IMR-90 (cell line): ENCODE data around the gene CFAP157. TPM values are rescaled to one million over a fixed set of nuclear protein-coding genes. Genes with fewer than 3 reads are reported as not detected.

Experiments used
- ATAC-seq: fragments of 200-7000 bp; cut with Tn5 transposase; 2 replicates; pipeline ENCODE4 v1.9.1; 2020; ENCODE audit warnings: low read depth, mild to moderate bottlenecking, moderate library complexity
- BruUV-seq: library from RNA; stranded (reverse); fragments of 400-500 nt; replicated peaks from 2 replicates; lab custom pipeline; 2021; lab: Mats Ljungman, UMichigan
- CTCF ChIA-PET: fragments of 300-600 bp; formaldehyde crosslinking; extraction: SDS; loops from one replicate; lab custom pipeline; 2021; ENCODE audit warnings: antibody characterized with exemption; lab: Yijun Ruan, JAX
- POLR2A ChIA-PET: fragments of 300-600 bp; sonication (Branson Sonifier 250); formaldehyde crosslinking; loops from one replicate; lab custom pipeline; 2022; ENCODE audit warnings: antibody characterized with exemption; ENCODE audit not compliant: unreplicated experiment; lab: Charles Lee
- DNase-seq: peaks from one replicate; pipeline ENCODE4 v3.0.0; 2013
- H2AFZ ChIP-seq: replicated peaks from 2 replicates; pipeline ENCODE3; 2013; ENCODE audit warnings: low read length, mild to moderate bottlenecking; ENCODE audit not compliant: poor library complexity
- H2AK5ac ChIP-seq: 2 replicates; pipeline ENCODE4 v1.6.1; 2013; ENCODE audit warnings: low read depth, low read length, inconsistent platforms
- H2AK9ac ChIP-seq: replicated peaks from 2 replicates; pipeline ENCODE3; 2013; ENCODE audit warnings: mild to moderate bottlenecking, low read depth, low read length, moderate library complexity; ENCODE audit not compliant: poor library complexity
- H2BK120ac ChIP-seq: 2 replicates; pipeline ENCODE4 v1.6.1; 2013; ENCODE audit warnings: low read depth, low read length, inconsistent platforms
- H2BK15ac ChIP-seq: 3 replicates; pipeline ENCODE4 v1.6.1; 2013; ENCODE audit warnings: low read depth, low read length, inconsistent platforms
- H2BK20ac ChIP-seq: 2 replicates; pipeline ENCODE4 v1.6.1; 2013; ENCODE audit warnings: low read depth, mild to moderate bottlenecking, inconsistent platforms, low read length, moderate library complexity
- H2BK5ac ChIP-seq: 2 replicates; pipeline ENCODE4 v1.6.1; 2013; ENCODE audit warnings: mild to moderate bottlenecking, low read depth, low read length, inconsistent platforms; ENCODE audit not compliant: poor library complexity, severe bottlenecking
- H3K14ac ChIP-seq: replicated peaks from 2 replicates; pipeline ENCODE4 v1.6.1; 2013; ENCODE audit warnings: low read depth, low read length, inconsistent platforms
- H3K18ac ChIP-seq: 2 replicates; pipeline ENCODE4 v1.6.1; 2013; ENCODE audit warnings: low read depth, low read length, control low read depth
- H3K23ac ChIP-seq: 2 replicates; pipeline ENCODE4 v1.6.1; 2013; ENCODE audit warnings: low read depth, low read length, inconsistent platforms
- H3K27ac ChIP-seq: 2 replicates; pipeline ENCODE4 v1.5.1; 2013; ENCODE audit warnings: mild to moderate bottlenecking, control low read depth, low read length; ENCODE audit not compliant: insufficient read depth
- H3K27me3 ChIP-seq: 2 replicates; pipeline ENCODE4 v1.6.1; 2013; ENCODE audit warnings: low read length; ENCODE audit not compliant: control insufficient read depth, insufficient read depth
- H3K36me3 ChIP-seq: 2 replicates; pipeline ENCODE4 v1.6.1; 2013; ENCODE audit warnings: low read length, mixed read lengths; ENCODE audit not compliant: control insufficient read depth, insufficient read depth
- H3K4ac ChIP-seq: 2 replicates; pipeline ENCODE4 v1.6.1; 2013; ENCODE audit warnings: low read depth, low read length, inconsistent platforms
- H3K4me1 ChIP-seq: 2 replicates; pipeline ENCODE4 v1.6.1; 2013; ENCODE audit warnings: low read length, mixed read lengths; ENCODE audit not compliant: control insufficient read depth, insufficient read depth
- H3K4me2 ChIP-seq: 2 replicates; pipeline ENCODE4 v1.6.1; 2013; ENCODE audit warnings: low read depth, mild to moderate bottlenecking, control low read depth, low read length, moderate library complexity
- H3K4me3 ChIP-seq: 2 replicates; pipeline ENCODE4 v1.5.1; 2013; ENCODE audit warnings: low read depth, mild to moderate bottlenecking, control low read depth, low read length, moderate library complexity; ENCODE audit not compliant: insufficient read depth
- H3K56ac ChIP-seq: 2 replicates; pipeline ENCODE4 v1.6.1; 2013; ENCODE audit warnings: low read length, inconsistent platforms; ENCODE audit not compliant: insufficient read depth; ENCODE audit errors: extremely low read depth
- H3K79me1 ChIP-seq, 2 experiments: 2 replicates each; pipeline ENCODE4 v1.6.1; 2013; ENCODE audit warnings: low read length in 2 of 2, inconsistent platforms in 1 of 2, low read depth in 1 of 2
- H3K9ac ChIP-seq: 2 replicates; pipeline ENCODE4 v1.6.1; 2013; ENCODE audit warnings: low read depth, low read length, control low read depth
- H3K9me1 ChIP-seq: 2 replicates; pipeline ENCODE4 v1.6.1; 2013; ENCODE audit warnings: low read length, inconsistent platforms; ENCODE audit not compliant: insufficient read depth
- H3K9me3 ChIP-seq: 2 replicates; pipeline ENCODE4 v1.6.1; 2013; ENCODE audit warnings: low read length; ENCODE audit not compliant: control insufficient read depth, insufficient read depth
- H4K20me1 ChIP-seq: 2 replicates; pipeline ENCODE4 v1.6.1; 2013; ENCODE audit warnings: low read length, inconsistent platforms; ENCODE audit not compliant: insufficient read depth
- H4K5ac ChIP-seq: 2 replicates; pipeline ENCODE4 v1.6.1; 2013; ENCODE audit warnings: mild to moderate bottlenecking, low read depth, low read length, control low read depth
- H4K8ac ChIP-seq, 2 experiments: 2 replicates each; pipeline ENCODE4 v1.6.1; 2013; ENCODE audit warnings: low read depth in 2 of 2, low read length in 2 of 2, control low read depth in 1 of 2, inconsistent platforms in 1 of 2
- H4K91ac ChIP-seq: 2 replicates; pipeline ENCODE4 v1.6.1; 2013; ENCODE audit warnings: low read depth, low read length, inconsistent platforms; ENCODE audit not compliant: insufficient read depth
- CEBPB ChIP-seq: IDR thresholded peaks from 2 replicates; pipeline ENCODE4 v1.6.1; 2012; ENCODE audit warnings: low read depth, low read length, improper control_type of control experiment
- CHD1 ChIP-seq: IDR thresholded peaks from 2 replicates; pipeline ENCODE4 v1.6.1; 2012; ENCODE audit warnings: low read depth, low read length, improper control_type of control experiment
- CTCF ChIP-seq: conservative IDR thresholded peaks from 2 replicates; pipeline ENCODE4 v1.5.1; 2012; ENCODE audit warnings: mild to moderate bottlenecking, low read depth, low read length, improper control_type of control experiment
- FOS ChIP-seq: fragments of 150-350 bp; IDR thresholded peaks from 2 replicates; pipeline ENCODE4 v1.6.1; 2016; ENCODE audit warnings: low read depth, low read length
- MAFK ChIP-seq: IDR thresholded peaks from 2 replicates; pipeline ENCODE4 v1.6.1; 2012; ENCODE audit warnings: low read depth, low read length, improper control_type of control experiment
- MAZ ChIP-seq: IDR thresholded peaks from 2 replicates; pipeline ENCODE4 v1.6.1; 2012; ENCODE audit warnings: low read depth, mild to moderate bottlenecking, low read length, improper control_type of control experiment, moderate library complexity, borderline replicate concordance
- MXI1 ChIP-seq: IDR thresholded peaks from 2 replicates; pipeline ENCODE4 v1.6.1; 2012; ENCODE audit warnings: low read depth, mild to moderate bottlenecking, low read length, moderate library complexity, borderline replicate concordance
- NFE2L2 ChIP-seq: fragments of 150-350 bp; IDR thresholded peaks from 2 replicates; pipeline ENCODE4 v1.6.1; 2016; ENCODE audit warnings: low read depth, mild to moderate bottlenecking, low read length
- POLR2A ChIP-seq: IDR thresholded peaks from 2 replicates; pipeline ENCODE4 v1.6.1; 2012; ENCODE audit warnings: mild to moderate bottlenecking, low read depth, low read length
- RAD21 ChIP-seq: IDR thresholded peaks from 2 replicates; pipeline ENCODE4 v1.6.1; 2012; ENCODE audit warnings: low read length, improper control_type of control experiment
- RCOR1 ChIP-seq: IDR thresholded peaks from 2 replicates; pipeline ENCODE4 v1.6.1; 2012; ENCODE audit warnings: mild to moderate bottlenecking, low read length, improper control_type of control experiment; ENCODE audit not compliant: insufficient replicate concordance
- RFX5 ChIP-seq: IDR thresholded peaks from 2 replicates; pipeline ENCODE4 v1.8.0; 2012; ENCODE audit warnings: low read depth, mild to moderate bottlenecking, low read length, moderate library complexity
- WGBS, 2 experiments: methylation state at CpG; one replicate each; pipeline versions ENCODE4 v1.1.5 to v1.1.7; 2013; ENCODE audit warnings: missing lambda C conversion rate in 2 of 2; ENCODE audit not compliant: insufficient read length in 1 of 2; ENCODE audit errors: extremely low coverage in 2 of 2; 5-methylcytosine and 5-hydroxymethylcytosine counted together
- dilution Hi-C: fragments of 300-500 bp; cut with HindIII; formaldehyde crosslinking; loops from one replicate; pipeline ENCODE4 v1.14.3; 2018; ENCODE audit warnings: low sequenced_read_pairs; ENCODE audit not compliant: unreplicated experiment
- in situ Hi-C: fragments of 300-500 bp; cut with MboI; formaldehyde crosslinking; loops from 3 replicates; pipeline ENCODE4 v1.14.3; 2019; ENCODE audit warnings: low sequenced_read_pairs, inconsistent platforms, mixed read lengths
- intact Hi-C: fragments of 100-400 bp; cut with micrococcal nuclease; formaldehyde crosslinking; loops from 2 replicates; pipeline ENCODE4 v1.10.0; 2022
- polyA plus RNA-seq, 3 experiments: library from polyadenylated mRNA; depleted of rRNA; stranded (reverse); fragments of >200 nt; gene quantifications; 2 replicates each; pipeline ENCODE4 v1.2.3, GENCODE V29; 2012; ENCODE audit warnings: low replicate concordance in 1 of 3
- total RNA-seq: library from RNA; depleted of rRNA; stranded (reverse); fragments of >200 nt; gene quantifications from 2 replicates; pipeline ENCODE4 v1.2.3, GENCODE V29; 2012
- TF ChIP-seq, protein P1 (sequence below): fragments of 150-350 bp; IDR thresholded peaks from 2 replicates; pipeline ENCODE4 v1.6.1; 2017; ENCODE audit warnings: mild to moderate bottlenecking, antibody characterized with exemption, low read length, low read depth
- TF ChIP-seq, protein P2 (sequence below): fragments of 150-350 bp; IDR thresholded peaks from 2 replicates; pipeline ENCODE4 v1.6.1; 2016; ENCODE audit warnings: low read depth, mild to moderate bottlenecking, low read length, moderate library complexity, borderline replicate concordance

Gene CFAP157
- total and polyA plus RNA-seq, 2 of the 4 experiments (the other 2 are of a cell fraction), result not detected

DNA sequence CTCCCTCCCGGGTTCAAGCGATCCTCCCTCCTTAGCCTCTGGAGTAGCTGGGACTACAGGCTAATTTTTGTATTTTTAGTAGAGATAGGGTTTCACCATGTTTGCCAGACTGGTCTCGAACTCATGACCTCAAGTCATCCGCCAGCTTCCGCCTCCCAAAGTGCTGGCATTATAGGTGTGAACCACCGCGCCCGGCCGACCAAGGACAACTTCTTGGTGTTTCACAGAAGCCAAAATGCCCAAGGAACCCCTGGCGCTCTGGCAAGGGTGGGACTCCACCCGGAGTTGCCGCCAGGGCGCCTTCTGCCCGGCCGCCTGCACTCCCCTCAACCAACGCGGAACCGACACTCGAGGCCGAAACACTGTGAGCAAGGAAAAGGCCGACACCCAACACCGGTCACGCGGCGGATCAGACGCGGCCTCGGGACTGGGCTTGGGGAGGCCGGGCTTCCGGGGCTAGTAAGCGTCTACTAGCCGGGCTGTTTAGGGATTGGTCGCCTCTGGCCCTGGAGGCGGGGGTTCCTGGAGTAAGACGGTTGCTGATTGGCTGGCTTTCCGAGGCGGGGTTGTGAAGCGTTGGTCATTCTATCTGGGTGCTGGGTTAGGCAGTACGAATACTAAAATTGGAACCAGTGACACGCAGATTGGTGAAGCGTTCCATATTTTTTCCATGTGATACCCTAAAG is 7.7 kb upstream of the CFAP157 start (continued):
- no peak for TF ChIP-seq RCOR1

DNA sequence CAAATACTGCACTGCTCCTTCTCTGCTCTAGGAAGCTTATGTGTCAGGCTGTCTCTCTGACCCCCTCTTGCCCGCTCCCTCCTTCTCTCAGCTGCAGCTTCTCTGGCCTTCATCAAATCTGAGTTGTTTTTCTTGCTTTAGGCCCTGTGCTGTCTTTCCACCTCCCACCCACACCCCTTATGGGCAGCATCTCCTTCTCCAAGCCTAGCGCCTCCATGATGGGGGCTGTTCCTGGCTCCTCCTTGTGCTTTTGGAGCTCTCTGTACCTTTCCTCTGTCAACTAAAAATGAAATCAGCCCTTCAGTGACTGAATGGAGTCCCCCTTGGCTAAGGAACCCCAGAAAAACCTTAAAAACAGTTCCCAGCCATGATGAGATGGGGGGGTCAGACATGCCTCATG is 6.6 kb upstream of the CFAP157 start:
- H3K36me3 ChIP-seq, result no peaks in the 10 kb centered on the region
- no peak overlapping the region for H3K18ac ChIP-seq
- intact Hi-C loops, result no loop called here
- ChIA-PET CTCF (no interaction called here), POLR2A (no interaction called here)
- H3K14ac ChIP-seq, result no peak overlapping the region
- H3K4me2 ChIP-seq, result no peak overlapping the region
- no peak overlapping the region for H3K9ac ChIP-seq
- no peaks in the 10 kb centered on the region for H4K20me1 ChIP-seq
- H2AK9ac ChIP-seq, result no peak overlapping the region
- H3K79me1 ChIP-seq, result no peaks in the 10 kb centered on the region
- 100% methylated on average over 1 of the region's 2 CpGs; no CpG with 5 or more reads in 1 of the 2 experiments for WGBS, 2 experiments
- no peaks in the 10 kb centered on the region for H3K9me3 ChIP-seq
- H3K4me1 ChIP-seq, result no peaks in the 10 kb centered on the region
- no peaks in the 10 kb centered on the region; the same call in none of the 2 replicates for H3K9me1 ChIP-seq
- no peak overlapping the region for H2AK5ac ChIP-seq
- in situ Hi-C loops, result no loop called here
- H4K5ac ChIP-seq, result no peak overlapping the region
- H2BK5ac ChIP-seq, result no peak overlapping the region
- no peak for DNase-seq
- H2AFZ ChIP-seq, result no peak overlapping the region
- no peak overlapping the region for H2BK20ac ChIP-seq
- H2BK120ac ChIP-seq, result no peak overlapping the region
- H3K23ac ChIP-seq, result no peak overlapping the region
- H2BK15ac ChIP-seq, result no peak overlapping the region
- no peak overlapping the region for H3K4ac ChIP-seq
- H4K91ac ChIP-seq, result no peak overlapping the region; the same call in 1 of the 2 replicates
- no peak for ATAC-seq
- no peak overlapping the region for H3K27ac ChIP-seq
- H3K56ac ChIP-seq, result no peak overlapping the region
- BruUV-seq, result no TSS peak
- H3K4me3 ChIP-seq, result no peak overlapping the region
- no peaks in the 10 kb centered on the region; the same call in 1 of the 2 replicates for H3K27me3 ChIP-seq
- dilution Hi-C loops, result no loop called here
- H4K8ac ChIP-seq, result peak overlapping the region; percentile 52 to 88; a peak in 2 of 4 replicates
- TF ChIP-seq CTCF (no peak), RFX5 (no peak), MAFK (no peak), POLR2A (no peak), CHD1 (no peak), FOS (no peak), MAZ (no peak), NFE2L2 (no peak), CEBPB (no peak), RAD21 (no peak), MXI1 (no peak)
- TF ChIP-seq, protein P1, sequence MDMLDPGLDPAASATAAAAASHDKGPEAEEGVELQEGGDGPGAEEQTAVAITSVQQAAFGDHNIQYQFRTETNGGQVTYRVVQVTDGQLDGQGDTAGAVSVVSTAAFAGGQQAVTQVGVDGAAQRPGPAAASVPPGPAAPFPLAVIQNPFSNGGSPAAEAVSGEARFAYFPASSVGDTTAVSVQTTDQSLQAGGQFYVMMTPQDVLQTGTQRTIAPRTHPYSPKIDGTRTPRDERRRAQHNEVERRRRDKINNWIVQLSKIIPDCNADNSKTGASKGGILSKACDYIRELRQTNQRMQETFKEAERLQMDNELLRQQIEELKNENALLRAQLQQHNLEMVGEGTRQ, result no peak
- TF ChIP-seq, protein P2, sequence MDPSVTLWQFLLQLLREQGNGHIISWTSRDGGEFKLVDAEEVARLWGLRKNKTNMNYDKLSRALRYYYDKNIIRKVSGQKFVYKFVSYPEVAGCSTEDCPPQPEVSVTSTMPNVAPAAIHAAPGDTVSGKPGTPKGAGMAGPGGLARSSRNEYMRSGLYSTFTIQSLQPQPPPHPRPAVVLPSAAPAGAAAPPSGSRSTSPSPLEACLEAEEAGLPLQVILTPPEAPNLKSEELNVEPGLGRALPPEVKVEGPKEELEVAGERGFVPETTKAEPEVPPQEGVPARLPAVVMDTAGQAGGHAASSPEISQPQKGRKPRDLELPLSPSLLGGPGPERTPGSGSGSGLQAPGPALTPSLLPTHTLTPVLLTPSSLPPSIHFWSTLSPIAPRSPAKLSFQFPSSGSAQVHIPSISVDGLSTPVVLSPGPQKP, result no peak
